ENCODE results near the gene TRMO.

Gene TRMO

DNA sequence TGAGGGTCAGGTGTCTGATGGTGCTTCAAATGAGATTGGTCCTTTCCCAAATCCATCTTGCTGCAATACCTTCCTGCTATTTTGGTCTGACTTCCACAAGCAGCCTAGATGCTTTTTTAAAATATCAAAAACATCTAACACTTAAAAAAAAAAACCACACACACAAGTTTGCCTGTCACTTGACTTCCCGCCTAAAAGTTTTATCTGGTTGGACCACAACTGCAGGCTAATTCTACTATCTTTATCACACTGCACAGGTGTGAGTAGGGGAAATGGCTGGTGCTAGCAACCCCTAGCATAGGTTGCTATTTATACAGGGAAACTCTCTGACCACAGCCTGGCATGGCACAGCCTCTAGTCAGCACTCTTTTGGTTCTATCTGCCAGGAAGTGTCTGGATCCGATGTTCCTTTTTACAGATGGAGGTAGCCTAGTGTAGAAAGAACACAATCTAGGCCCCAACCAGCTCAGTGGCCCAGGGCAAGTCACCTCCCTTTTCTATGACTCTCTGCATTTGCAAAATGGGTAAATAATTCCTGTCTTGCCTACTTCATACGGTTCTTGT is 15.9 kb upstream of the TRMO start, which contains the start of gene HEMGN:
Gene HEMGN (minus strand): TSS at position 92 of the 564 bp plus-strand sequence. CDS start 36 bp downstream, at position 56.
- DNase-seq (ENCODE audit: low spot score), result no peak

DNA sequence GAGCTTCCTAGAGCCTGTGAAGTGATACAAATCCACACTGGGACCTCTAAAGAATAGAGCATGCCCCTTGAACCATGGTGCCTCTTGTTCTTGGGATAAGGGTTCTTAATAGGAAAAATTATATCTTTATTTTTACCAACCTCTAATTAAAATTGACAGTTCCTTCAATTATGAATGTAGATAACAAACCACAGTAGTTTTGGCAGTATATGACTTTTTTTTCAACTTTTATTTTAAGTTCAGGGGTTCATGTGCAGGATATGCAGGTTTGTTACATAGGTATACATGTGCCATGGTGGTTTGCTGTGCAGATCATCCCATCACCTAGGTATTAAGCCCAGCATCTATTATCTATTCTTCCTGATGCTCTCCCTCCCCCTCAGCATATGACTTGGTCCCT is 14.7 kb upstream of the TRMO start:
- DNase-seq (ENCODE audit: low spot score), result no peak

DNA sequence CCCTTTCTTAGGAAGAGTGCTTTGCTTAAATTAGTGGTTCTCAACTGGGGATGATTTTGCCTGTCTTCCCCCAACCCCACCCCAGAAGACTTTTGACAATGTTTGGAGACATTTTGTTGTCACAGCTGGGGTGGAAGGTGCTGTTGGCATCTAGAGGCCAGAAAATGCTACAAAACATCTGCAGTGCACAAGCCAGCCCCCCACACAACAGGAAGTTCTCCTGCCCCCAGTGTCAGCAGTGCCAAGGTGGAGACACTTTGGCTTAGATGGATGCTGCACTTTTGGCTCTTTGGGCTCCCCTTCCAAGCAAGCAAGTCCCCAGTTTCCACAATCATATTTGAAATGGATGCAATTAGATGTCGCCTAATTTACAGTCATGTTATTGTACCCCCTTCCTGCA is 13.0 kb upstream of the TRMO start:
- DNase-seq (ENCODE audit: low spot score), result no peak

DNA sequence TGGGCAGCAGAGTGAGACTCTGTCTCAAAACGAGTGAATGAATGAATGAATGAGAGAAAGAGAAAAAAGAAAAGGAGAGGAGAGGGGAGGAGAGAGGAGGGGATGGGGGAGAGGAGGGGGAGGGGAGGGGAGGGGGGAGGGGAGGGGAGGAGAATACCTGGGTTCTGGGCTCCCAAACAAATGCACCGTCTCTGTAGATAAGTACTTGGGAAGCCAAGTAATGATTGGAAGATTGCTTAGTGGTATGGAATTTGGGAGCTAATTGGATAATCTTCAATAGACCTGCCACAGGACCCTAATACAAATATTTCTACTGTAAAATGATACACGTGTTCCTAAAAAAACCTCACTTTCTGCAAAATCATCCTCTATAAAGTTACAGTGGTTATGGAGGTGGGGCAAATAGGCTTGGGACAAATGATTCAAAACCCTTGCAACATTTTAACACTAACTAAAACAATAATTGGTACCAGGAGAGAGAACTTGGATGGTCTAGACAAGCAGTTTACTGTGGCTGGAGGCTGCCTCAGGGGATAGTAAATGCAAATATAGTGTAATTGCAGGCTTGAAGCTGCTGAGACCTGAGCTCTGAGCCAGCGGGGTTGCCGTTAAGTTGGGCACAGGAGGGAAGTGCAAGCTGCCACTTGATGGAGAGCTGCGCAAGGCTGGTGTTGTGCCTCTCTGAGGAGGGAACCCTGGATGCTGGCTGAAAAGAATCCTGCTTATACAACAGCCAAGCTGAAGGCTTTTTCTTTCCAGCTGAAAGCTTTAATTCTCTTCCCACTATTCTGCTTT is 12.2 kb upstream of the TRMO start:
- DNase-seq (ENCODE audit: low spot score), result no peak

DNA sequence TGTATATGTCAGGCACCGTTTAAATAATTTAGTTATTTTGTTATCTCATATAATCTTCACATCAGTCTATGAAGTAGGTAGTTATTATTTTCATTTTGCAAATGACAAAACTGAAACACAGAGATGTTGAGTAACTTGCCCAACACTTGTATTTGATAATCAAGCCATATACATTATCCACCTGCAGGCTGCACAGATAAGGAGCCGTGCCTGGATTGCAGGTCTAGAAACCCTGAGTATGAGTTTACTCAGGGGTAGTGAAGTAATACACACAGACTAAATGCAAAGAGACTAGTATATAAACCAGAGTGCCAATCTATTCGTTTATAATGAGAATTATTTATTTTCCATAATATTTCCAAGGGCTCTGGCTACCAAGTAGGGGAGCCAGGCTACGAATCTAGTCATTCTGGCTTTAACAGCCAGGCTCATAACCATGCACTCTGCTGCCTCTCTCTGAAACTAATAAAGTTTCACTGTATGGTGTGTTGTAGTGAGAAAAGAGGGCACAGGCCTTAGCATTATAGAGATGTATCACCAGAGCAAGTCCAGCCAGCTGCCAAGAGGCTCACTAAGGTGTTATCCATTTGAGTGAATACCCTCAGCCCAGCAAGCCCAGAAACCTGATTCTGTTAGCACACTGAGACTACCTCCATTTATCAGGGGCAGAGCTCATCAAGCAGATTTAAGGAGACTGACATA is 11.1 kb upstream of the TRMO start:
- DNase-seq (ENCODE audit: low spot score), result no peak

DNA sequence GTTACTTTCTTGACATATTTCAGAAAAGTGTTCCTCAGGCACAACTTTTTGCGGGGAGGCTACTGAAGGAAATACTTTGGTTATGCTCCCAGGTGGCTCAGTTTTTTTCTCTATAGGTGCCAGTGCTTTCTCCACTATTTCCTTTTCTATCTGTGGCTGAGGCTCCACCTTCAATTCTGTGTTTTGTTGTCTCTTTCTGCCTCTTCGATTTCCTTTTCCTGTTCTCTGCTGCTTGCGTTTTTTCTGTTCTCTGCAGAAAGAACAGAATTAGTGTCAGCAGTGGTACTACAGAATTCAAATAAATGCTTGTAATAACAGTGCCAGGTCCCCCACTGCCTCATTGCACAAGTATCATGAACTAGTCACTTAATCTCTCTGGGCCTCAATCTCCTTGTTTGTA is 8.7 kb upstream of the TRMO start:
- DNase-seq (ENCODE audit: low spot score), result no peak

DNA sequence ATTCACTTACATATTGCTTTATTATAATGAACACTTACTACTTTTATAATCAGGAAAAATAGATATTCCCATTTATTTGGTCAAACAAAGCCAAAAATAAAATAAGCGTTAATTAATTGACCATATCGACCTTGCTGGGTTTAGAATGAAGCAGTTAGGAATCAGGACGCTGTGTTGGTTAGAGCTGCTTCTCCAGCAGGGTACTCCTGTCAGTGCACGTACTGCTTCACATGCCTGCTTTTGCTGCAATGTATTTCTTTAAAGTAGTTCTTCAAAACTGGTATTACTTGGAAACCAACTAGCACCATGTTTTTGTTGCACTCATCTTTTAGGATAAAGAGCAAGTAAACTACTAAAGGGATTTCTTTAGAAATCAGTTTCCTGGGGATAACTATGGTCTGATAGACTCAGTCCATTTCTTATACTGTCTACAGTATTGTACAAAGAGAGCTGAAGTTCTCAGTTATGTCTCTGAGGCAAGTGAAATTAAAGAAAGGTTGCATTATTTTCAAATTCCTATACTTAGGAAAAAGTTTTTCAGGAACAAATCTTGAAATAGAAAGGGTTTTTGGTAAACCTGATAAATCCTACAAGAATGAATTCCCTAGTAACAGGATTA is 6.8 kb upstream of the TRMO start:
- DNase-seq (ENCODE audit: low spot score), result no peak

DNA sequence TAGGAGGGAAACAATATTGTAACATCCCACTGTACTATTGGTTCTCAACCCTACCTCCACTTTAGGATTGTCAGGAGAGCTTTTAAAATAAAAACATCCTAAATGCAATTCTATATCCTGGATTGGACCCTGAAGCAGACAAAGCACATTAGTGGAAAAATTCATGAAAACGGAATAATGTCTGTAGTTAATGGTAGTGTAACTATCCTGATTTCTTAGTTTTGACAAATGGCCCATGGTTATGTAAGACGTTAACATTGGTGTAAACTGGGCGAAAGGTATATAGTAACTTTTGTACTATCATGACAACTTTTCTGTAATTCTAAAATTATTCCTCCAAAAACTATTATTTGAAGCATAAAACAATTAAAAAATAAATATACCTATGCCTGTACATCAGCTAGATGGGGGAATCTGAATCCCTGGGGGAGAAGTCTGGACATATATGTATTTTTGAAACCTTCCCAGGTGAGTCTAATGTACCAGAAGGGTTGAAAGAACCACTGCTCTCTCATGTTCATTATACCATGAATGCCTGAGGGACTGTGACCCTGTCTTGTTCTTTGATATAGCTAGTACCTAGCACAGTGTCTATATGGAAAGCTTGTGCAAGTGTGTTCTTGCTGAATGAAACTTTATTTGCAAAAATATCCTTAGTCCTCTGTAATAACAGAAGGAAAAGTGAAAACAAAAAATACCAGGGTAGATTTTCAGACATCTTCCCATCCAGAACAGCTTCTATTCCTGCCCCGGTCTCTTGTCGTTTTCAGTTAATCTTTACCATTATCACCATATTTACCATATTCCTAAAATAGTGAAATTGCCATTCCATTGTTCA is 3.4 kb upstream of the TRMO start:
- DNase-seq (ENCODE audit: low spot score), result no peak

DNA sequence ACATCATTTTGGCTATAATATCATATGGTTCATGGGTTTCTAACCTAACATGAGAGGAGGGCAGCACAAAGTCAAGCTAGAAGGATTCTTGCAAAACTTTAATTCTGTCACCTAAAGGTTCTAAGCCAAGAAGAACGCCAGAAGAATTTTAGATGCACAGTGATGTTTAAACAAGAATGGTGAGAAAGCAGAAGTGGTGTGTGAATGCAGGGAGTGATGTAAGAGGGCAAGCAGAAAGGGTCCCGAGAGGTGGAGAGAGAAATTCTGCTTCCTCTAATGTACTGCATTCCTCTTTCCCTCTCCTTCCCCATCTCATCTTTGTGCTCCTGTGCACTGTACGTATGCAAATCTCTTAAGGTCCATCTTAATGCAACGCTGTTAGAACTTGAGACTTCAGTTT is 2.1 kb upstream of the TRMO start:
- no peak for DNase-seq (ENCODE audit: low spot score)

DNA sequence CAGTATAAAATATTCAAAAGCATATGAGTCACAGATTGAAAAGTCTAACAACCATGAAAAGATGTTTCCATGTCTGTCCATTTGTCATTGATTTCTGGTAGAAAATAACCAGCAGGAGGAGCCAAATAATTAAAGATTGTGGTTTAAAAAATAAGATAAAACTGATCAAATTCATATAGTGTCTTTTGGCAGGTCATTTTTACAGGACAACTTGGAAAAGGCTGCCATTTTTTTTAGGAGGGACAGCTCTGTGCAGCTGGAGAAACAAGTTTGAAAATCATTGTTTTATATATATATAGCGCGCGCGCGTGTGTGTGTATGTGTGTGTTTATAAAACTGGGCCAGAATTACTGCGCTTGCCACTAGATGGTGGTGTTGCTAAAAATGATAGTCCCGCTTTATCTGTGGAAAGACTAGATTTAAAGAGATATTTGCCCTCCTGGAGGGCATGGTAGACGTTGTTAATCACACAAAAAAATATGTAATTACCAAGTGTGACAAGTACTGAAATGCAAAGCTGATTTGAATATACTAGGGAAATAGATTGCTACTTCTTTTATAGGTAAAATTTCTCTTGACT is 1.3 kb upstream of the TRMO start:
- peak; percentile 94 for DNase-seq (ENCODE audit: low spot score)

DNA sequence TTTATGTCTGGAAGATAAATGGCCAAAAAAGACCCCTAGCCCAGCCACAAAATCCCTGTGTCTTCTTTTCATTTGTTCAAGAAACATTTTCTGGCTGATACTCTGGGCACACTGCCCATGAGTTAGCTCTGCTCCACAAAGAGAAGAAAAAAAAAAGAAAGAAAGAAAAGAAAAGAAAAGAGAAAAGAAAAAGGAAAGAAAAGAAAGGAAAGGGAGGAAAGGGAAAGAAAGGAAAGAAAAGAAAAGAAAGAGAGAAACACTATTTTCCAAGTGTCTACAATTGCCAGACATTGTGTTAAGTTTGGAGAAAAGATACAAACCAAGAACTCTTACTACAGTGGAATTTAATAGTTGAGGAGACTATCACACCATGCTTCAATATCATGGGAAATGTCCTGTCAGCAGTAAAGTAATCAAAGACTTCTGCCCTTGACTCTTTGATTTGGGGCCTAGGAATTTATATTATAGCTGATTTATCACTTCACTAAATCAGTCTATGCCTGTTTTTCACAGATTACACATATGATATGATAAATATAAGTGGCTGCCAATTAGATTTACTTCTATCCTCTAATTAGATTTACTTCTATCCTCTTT is 3.0 kb downstream of the TRMO start:
- no peak for DNase-seq (ENCODE audit: low spot score)

DNA sequence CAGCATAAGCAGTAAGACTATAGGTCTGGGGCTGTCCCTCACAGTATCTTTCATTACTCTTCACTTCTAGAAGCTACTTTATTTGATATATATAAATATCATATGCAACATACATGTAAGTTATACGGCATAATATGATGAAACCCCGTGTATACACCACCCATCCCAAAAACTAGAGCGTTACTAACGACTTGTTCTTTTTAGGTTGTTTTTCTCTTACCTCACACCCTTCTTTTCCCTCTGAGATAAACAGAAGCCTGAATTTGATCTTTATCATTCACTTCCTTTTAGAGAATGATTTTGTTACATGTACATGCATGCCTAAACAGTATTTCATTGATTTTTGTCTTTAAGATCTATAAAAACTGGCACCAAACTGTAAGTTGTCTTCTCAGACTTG is 3.7 kb downstream of the TRMO start:
- DNase-seq (ENCODE audit: low spot score), result no peak

DNA sequence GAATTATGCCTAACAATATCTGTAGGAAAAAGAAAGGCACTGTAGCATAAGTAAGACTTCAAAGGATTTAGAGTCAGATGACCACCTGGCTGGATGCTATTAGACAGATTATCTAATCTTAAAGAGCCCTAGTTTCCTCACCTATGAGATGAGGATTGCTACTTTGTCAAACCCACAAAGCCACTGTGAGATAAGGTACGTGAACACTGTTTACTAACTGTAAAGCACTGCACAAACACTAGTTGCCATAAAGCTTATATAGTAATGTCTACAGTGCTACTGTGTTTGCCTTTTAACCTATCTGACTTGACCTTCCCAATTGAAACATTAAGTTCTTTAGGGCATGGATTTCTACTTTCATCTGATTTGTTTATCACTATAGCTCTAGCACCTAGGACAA is 10.3 kb downstream of the TRMO start:
- DNase-seq (ENCODE audit: low spot score), result no peak

DNA sequence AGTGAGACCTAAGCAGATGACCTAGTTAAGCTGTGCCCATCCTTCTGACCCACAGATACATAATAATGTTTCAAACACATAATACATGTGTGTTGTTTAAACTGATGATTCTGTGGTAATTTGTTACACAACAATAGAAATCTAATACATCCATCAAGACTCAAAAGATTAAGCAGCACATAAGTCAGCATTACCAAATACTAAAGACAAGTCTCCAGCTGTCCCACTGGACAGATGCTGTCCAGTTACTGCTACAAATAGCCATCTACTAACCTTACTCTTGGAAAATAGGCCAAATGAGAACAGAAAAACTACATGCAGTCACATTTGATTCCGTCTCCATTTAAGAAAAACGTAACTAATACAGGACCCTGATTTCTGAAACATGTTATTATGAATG is 10.8 kb downstream of the TRMO start:
- no peak for DNase-seq (ENCODE audit: low spot score)

DNA sequence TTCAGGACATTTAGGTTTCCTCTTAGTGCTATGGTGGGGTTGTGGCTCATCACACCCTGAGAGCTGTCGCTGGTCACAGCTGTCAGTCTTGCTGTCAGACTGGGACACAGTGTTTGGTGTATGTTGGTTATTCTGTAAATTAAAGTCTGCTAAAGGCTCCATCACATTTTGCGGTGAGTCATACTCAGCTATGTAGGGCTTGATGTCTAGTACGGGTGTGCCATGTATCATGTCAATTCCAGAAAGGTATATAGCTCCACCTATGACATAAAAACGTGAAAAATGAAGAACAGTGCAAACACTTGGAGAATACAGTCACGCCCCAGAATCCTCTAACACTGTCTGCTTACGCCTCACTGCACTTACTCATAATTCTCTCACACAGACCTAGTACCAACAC is 11.9 kb downstream of the TRMO start:
- DNase-seq (ENCODE audit: low spot score), result no peak

DNA sequence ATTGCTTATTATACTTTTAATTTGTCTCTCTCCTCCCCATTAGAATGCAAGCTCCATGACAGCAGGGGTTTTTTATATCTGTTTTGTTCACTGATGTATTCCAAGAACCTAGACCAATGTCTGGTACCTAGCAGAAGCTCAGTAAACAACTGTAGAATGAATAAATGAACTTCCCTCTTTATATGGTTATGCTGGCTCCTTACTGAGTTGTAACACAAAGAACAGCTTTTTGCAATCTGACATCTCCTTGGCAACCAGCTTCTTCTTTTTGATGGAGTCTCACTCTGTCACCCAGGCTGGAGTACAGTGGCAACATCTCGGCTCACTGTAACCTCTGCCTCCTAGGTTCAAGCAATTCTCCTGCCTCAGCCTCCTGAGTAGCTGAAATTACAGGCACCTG is 13.6 kb downstream of the TRMO start:
- no peak for DNase-seq (ENCODE audit: low spot score)

DNA sequence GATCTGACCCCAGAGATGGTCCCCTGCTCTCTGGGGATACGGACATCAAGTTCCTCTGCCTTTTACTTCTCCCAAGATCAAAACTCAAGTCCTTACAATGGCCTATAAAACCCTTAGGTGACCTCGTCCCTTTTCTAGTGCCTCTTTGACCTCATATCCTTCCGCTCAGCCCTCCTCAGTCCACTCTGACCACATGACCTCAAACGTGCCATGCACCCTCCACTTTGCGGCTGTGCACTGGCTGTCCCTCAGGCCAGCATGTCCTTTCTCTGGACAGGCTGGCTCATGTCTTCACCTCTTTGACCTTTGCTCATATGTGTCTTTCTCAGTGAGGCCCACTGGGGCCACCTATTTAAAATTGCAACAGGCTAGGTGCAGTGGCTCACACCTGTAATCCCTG is 14.7 kb downstream of the TRMO start:
- DNase-seq (ENCODE audit: low spot score), result no peak

DNA sequence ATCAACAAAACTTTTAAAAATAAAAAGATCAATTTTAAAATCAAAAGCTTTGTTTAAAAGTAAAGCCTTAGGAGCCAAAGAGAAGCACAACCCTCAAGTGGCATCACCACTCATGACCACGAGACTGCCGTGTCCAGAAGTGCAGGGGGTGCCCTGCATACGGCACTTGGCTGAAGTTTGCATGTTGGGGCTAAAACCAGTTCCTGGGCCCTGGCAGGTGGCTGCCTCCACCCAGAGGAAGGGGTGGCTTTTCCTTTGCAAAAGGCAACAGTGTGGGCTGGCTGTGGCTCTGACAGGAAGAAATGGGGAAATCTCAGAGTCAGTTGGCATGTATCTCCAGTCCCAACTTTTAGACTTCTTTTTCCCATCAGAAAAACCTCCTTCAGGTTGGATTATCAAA is 15.3 kb downstream of the TRMO start:
- DNase-seq (ENCODE audit: low spot score), result no peak

DNA sequence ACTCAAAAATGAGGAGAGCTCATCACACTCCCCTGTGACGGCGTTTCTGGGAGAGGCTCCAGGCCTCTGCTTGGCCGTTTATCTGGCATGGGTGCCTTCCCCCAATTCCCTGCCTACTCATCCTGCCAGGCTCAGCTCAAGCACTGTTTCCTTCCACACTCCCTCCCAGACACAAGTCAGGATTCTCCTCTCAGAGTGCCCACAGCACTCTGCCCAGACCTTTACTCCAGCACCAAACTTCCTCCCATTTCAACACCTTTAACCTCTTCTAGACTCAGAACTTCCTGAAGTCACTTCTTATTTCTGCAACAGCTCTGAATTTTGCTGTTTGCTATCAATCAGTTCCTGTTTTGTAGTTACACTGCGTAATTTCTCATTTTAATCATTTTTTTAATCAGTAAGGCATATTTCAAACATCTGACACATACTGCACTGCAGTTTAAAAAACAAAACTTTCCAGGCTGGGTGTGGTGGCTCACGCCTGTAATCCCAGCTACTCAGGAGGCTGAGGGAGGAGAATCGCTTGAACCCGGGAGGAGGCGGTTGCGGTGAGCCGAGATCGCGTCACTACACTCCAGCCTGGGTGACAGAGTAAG is 16.0 kb downstream of the TRMO start:
- no peak for DNase-seq (ENCODE audit: low spot score)

DNA sequence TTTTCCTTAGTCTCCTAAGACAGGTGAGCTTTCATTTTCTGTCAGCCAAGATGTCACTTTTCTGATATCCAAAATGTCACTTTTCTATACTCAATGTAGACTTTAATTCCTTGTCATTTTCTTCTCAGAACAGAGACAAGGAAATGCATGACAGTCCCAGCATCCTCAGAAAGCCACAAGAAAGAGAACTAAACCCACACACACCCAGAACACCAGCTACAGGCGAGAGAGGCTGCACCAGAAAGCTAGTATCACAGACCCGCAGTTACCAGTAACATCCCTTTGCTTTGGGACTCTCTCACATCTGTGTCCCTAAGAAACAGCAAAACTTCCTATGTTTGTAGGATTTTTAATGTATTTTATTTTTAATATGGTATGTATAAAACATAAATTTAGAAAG is 17.1 kb downstream of the TRMO start:
- DNase-seq (ENCODE audit: low spot score), result no peak

DNA sequence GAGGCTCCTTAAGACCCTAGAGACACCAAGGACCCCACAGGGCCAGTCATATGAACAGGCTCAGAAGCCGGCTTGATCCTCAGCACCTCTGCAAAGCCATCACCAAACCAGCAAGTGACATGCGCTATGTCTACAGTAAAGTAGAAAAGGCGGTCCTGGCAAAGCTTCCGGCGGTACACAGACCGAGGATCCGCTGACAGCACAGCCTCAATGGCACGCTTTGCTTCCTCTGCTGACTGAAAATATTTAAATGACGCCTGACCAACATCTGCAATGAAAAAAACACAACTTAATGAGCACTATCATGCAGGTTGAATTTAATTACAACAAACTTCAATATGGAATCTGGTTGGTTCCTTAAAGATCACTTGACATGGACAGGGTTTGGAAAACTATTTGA is 17.6 kb downstream of the TRMO start:
- no peak for DNase-seq (ENCODE audit: low spot score)

Measured in RKO (cell line).